GM23248 (cell line): ENCODE measurements around the gene ZNF710.

Experiments
- EZH2 ChIP-seq: fragments of 200-600 bp; sonication (generic); IDR thresholded peaks from 2 replicates; pipeline ENCODE4 v1.6.1; 2018; ENCODE audit warnings: antibody characterized with exemption, mild to moderate bottlenecking; ENCODE audit not compliant: insufficient read depth, poor library complexity, severe bottlenecking
- EZH2phosphoT487 ChIP-seq: fragments of 200-600 bp; sonication (generic); IDR thresholded peaks from 2 replicates; pipeline ENCODE4 v1.6.1; 2018; ENCODE audit warnings: antibody characterized with exemption, moderate library complexity, mild to moderate bottlenecking, low read depth; ENCODE audit not compliant: insufficient read depth

- TF ChIP-seq EZH2phosphoT487 (no peak), EZH2 (no peak)
Measured at GRCh38 chr15:90033448-90033847, 32.3 kb downstream of the ZNF710 start.
